Hindlimb muscle (tissue), 1 donor: ENCODE data around the gene GPX7. TPM values are rescaled to one million over a fixed set of nuclear protein-coding genes. Genes with fewer than 3 reads are reported as not detected.
A peak's percentile ranks its signal among the peaks of the same experiment; 100 is the strongest.

Experiments
- DNase-seq: peaks from one replicate; pipeline ENCODE4 v3.0.0-alpha.2; 2013
- polyA plus RNA-seq: library from polyadenylated mRNA; unstranded; fragments of 120-200 nt; gene quantifications from one replicate; pipeline ENCODE4 v1.2.1, GENCODE V29; 2013; ENCODE audit not compliant: insufficient read length

Gene GPX7
- polyA plus RNA-seq, 1 donor, result 136 TPM

- DNase-seq, result no peak
These were observed 13.6 kb upstream of the GPX7 start for GRCh38 chr1:52588535-52588934.

GRCh38 chr1:52590266-52590665 lies 11.9 kb upstream of the GPX7 start:
- no peak for DNase-seq

- DNase-seq, result no peak
These were observed 9.4 kb upstream of the GPX7 start for GRCh38 chr1:52592637-52593323.

GRCh38 chr1:52593495-52593894 lies 8.7 kb upstream of the GPX7 start:
- DNase-seq, result no peak

GRCh38 chr1:52595061-52595460 lies 7.1 kb upstream of the GPX7 start:
- no peak for DNase-seq

- no peak for DNase-seq
These were observed 4.3 kb upstream of the GPX7 start for GRCh38 chr1:52597912-52598311.

- DNase-seq, result no peak
These were observed 3.4 kb upstream of the GPX7 start for GRCh38 chr1:52598729-52599128.

GRCh38 chr1:52599236-52599635 lies 2.9 kb upstream of the GPX7 start:
- no peak for DNase-seq

- no peak for DNase-seq
These were observed 1.5 kb upstream of the GPX7 start for GRCh38 chr1:52600533-52601179.

- DNase-seq, result no peak
These were observed 652 bp upstream of the GPX7 start for GRCh38 chr1:52601519-52601918.

- peak; percentile 58 for DNase-seq
These were observed 857 bp downstream of the GPX7 start for GRCh38 chr1:52602856-52603600.

GRCh38 chr1:52603630-52604029 lies 1.5 kb downstream of the GPX7 start:
- no peak for DNase-seq

GRCh38 chr1:52604063-52604770 lies 2.0 kb downstream of the GPX7 start:
- DNase-seq, result no peak

GRCh38 chr1:52613636-52614373 lies 11.6 kb downstream of the GPX7 start:
- DNase-seq, result no peak

GRCh38 chr1:52614671-52615070 lies 12.5 kb downstream of the GPX7 start:
- DNase-seq, result no peak

- DNase-seq, result no peak
These were observed 13.4 kb downstream of the GPX7 start for GRCh38 chr1:52615489-52616042.

- DNase-seq, result no peak
These were observed 19.8 kb downstream of the GPX7 start for GRCh38 chr1:52621950-52622349.

GRCh38 chr1:52623812-52624211 lies 21.6 kb downstream of the GPX7 start:
- no peak for DNase-seq

- no peak for DNase-seq
These were observed 24.9 kb downstream of the GPX7 start for GRCh38 chr1:52627028-52627427.

GRCh38 chr1:52628614-52629324 lies 26.6 kb downstream of the GPX7 start:
- DNase-seq, result no peak

- DNase-seq, result no peak
These were observed 27.1 kb downstream of the GPX7 start for GRCh38 chr1:52629325-52629643.

GRCh38 chr1:52629667-52630066 lies 27.5 kb downstream of the GPX7 start:
- no peak for DNase-seq
